CD4-positive, alpha-beta T cell treated with Interleukin-17A for 4 hours (primary cell): Measurements from ENCODE around the gene SCYGR8.

ENCODE experiments used
- DNase-seq: peaks from one replicate; pipeline ENCODE4 v3.0.0-alpha.2; 2020; ENCODE audit warnings: mixed read lengths

Gene SCYGR8

GRCh38 chr2:227765788-227766372 lies 20.2 kb downstream of the SCYGR8 start:
- no peak for DNase-seq

- DNase-seq = peak; percentile 67
These were observed 20.7 kb downstream of the SCYGR8 start for GRCh38 chr2:227766373-227766883.

GRCh38 chr2:227767830-227768229 lies 22.1 kb downstream of the SCYGR8 start:
- DNase-seq = no peak

GRCh38 chr2:227772197-227772661 lies 26.5 kb downstream of the SCYGR8 start:
- no peak for DNase-seq

GRCh38 chr2:227772932-227773331 lies 27.2 kb downstream of the SCYGR8 start:
- DNase-seq = no peak

- peak; percentile 11 for DNase-seq
These were observed 28.4 kb downstream of the SCYGR8 start for GRCh38 chr2:227774011-227774624.

GRCh38 chr2:227774895-227775842 lies 29.5 kb downstream of the SCYGR8 start:
- DNase-seq = no peak

GRCh38 chr2:227780981-227781615 lies 35.4 kb downstream of the SCYGR8 start:
- no peak for DNase-seq

- no peak for DNase-seq
These were observed 36.1 kb downstream of the SCYGR8 start for GRCh38 chr2:227781841-227782240.

GRCh38 chr2:227782804-227783203 lies 37.1 kb downstream of the SCYGR8 start:
- no peak for DNase-seq

GRCh38 chr2:227783404-227784138 lies 37.9 kb downstream of the SCYGR8 start:
- no peak for DNase-seq

GRCh38 chr2:227785293-227785692 lies 39.6 kb downstream of the SCYGR8 start:
- DNase-seq = no peak

GRCh38 chr2:227788561-227789018 lies 42.9 kb downstream of the SCYGR8 start:
- no peak for DNase-seq

- no peak for DNase-seq
These were observed 44.1 kb downstream of the SCYGR8 start for GRCh38 chr2:227789803-227790202.

GRCh38 chr2:227793148-227793712 lies 47.5 kb downstream of the SCYGR8 start:
- no peak for DNase-seq
